Measurements from ENCODE around the gene PARD3.

GRCh38 chr10:34196058-34196433, 619.0 kb downstream of the PARD3 start:
- TF ChIP-seq ZNF384 (IDR thresholded peaks at IDR 0.05) = no peak
- TF ChIP-seq TARDBP (IDR thresholded peaks at IDR 0.05) = no peak
- no peak for TF ChIP-seq FOXK2 (IDR thresholded peaks at IDR 0.05)
- no peak for TF ChIP-seq BHLHE40 (IDR thresholded peaks at IDR 0.05; ENCODE audit: borderline replicate concordance)
- TF ChIP-seq, protein P1, sequence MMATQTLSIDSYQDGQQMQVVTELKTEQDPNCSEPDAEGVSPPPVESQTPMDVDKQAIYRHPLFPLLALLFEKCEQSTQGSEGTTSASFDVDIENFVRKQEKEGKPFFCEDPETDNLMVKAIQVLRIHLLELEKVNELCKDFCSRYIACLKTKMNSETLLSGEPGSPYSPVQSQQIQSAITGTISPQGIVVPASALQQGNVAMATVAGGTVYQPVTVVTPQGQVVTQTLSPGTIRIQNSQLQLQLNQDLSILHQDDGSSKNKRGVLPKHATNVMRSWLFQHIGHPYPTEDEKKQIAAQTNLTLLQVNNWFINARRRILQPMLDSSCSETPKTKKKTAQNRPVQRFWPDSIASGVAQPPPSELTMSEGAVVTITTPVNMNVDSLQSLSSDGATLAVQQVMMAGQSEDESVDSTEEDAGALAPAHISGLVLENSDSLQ (IDR thresholded peaks at IDR 0.05) = no peak
- no peak for TF ChIP-seq SP1 (IDR thresholded peaks at IDR 0.05)
- no peak for TF ChIP-seq ELF4 (IDR thresholded peaks at IDR 0.05)
